GM18526 (cell line): Measurements from ENCODE around the gene GPSM1.

Source experiments
- POLR2A ChIP-seq: IDR thresholded peaks from 3 replicates; pipeline ENCODE4 v1.6.1; 2011; ENCODE audit not compliant: insufficient read length; ENCODE audit errors: extremely low read depth

Gene GPSM1

DNA sequence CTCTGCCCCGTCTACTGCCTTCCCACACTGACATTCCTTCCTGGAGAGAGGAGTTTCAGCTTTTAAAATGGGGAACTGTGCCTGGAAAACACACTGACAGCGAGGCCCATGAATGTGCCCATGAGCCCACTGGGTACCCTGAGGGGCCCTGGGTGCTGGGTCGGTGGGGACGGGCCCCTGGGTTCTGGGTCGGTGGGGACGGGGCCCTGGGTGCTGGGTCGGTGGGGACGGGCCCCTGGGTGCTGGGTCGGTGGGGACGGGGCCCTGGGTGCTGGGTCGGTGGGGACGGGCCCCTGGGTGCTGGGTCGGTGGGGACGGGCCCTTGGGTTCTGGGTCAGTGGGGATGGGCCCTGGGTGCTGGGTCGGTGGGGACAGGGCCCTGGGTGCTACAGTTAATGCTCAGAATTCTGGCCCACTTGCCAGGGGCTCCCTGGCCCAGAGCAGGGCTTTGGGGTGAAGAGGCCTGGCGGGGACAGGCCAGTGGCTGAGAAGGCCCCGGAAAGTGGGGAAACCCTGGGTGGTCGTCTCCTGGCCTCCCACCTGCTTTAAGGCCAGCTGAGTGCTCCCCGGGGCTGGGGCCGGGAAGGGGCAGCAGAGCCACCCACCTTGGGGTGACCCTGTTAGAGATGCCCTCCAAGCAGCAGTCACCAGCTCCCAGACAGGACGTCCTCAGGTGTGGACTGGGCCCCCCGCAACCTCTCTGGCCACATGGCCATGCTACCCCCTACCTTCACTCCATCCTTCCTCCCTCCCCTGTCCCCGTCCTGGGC, 2.5 kb downstream of the GPSM1 start:
- TF ChIP-seq POLR2A, result no peak

DNA sequence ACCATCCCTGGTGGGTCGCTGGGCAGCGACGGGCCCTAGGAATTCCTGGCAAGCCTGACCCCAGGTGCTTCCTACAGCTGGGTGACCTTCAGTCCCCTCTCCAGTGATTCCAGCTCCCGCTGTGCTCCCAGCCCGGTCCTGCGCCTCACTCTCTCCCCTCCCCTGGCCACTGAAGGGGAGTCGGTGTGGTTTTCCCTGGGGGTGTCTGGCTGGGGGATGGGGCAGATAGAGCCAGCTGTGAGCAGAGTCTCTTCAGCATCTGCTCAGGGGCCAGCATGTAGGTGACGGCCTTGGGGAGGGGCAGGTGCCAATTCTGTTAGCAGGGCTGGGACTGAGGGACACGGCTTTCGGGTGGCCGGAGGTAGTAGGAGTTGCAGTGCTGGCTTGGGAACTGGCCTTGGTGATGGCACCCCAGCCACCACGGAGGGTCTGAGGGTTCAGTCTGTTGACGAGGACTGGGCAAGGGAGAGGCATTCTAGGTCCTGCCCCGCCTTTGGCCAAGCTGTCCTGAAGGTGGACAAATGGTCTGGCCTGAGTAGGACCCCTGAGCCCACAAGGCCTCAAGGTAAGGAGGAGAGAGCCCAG, 3.2 kb downstream of the GPSM1 start:
- no peak for TF ChIP-seq POLR2A

DNA sequence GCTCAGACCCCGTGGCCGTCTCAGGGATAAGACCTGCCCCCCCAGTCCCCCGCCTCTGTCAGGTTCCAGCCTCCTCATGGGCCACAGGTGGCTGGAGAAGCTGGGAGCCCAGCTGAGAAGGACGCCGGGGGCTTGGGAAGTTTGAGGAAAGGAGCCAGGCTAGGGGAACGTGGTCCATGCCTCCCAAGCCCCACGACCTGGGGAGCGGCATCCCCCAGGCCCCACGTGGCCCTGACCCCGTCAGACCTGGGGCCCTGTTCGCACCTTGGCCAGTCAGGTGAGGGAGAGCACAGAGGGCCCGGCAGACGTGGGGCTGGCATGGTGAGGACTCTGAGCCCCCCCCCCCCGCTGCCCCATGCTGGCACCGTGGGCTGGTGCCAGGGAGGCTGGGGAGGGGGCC, 3.7 kb downstream of the GPSM1 start:
- no peak for TF ChIP-seq POLR2A

DNA sequence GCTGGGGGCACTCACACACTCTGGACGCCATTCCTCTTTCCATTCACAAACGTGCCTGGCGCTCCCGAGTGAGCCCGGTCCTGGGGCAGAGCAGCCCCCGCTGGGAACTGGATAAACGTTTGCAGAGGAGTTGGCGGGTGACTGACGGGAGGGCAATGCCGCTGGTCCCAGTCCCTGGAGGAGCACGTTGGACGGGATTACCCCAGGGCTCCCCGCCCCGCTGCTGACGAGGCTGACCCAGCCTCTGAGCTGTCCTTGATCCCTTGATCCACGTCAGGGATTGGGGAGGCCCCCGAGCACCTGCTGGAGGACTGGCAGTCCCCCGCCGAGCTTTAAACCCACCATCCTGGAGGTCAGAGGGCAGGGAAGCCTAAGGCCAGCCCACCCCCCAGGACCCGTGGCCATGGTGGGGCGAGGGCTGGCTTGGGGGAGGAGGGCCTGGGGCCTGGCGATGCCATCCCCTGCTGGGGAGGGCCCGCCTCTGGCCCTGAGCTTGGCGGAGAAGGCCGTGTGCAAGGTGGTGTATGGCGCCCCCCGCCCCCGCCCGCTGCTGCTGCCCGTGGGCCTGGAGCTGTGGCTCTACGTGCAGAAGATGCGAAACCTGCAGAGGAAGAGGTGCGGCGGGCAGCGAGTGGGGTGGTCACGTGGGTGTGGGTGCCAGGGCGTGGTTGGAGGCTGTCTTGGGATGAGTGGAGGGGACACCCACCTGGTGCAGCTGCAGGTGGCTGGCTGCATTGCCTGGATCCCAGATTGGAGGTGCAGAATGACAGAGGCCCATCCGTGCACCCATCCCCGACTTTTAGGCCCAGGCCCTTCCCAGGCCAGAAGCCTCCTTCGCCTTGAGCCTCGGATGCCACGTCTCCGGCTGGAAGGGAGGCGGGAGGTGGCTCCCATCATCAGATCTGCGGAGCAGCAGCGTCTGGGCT, 4.5 kb downstream of the GPSM1 start:
- no peak for TF ChIP-seq POLR2A

DNA sequence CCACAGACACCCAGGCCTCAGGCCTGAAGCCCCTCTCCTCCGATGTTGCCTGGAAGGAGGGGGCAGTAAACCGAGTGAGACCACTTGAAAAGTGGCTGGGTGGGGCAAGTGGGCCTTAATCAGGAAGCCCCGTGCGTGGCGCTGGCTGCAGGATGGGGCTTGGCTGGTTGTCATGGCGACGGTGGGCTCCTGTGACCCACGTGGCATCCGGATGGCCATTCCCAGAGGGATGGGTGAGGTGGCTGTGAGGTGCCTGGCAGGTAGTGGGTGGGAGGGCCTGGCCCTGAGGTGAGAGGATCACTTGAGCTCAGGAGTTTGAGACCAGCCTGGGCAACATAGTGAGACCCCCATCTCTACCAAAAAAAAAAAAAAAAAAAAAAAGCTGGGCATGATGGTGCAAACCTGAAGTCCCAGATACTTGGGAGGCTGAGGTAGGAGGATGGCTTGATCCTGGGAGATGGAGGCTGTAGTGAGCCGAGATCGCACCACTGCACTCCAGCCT, 5.2 kb downstream of the GPSM1 start:
- TF ChIP-seq POLR2A, result no peak

DNA sequence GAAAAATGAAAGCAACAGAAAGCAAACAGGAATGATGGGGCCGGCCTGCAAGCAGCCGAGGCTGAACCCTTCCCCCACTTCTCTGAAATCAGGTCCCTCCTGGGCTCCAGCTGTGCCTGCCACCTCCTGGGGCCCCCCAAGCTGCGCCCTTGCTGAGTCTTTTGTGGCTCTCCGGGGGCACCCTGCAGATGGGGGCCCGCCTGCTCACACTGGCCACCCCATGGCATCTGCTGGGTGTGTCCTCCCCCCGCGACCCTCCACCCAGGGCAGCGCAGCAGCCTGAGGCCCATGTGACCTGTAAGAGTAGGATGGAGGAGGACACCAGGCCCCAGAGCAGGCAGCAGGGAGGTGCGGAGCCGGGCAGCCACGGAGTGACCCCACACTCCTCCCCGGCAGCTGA, 5.7 kb downstream of the GPSM1 start:
- no peak for TF ChIP-seq POLR2A

DNA sequence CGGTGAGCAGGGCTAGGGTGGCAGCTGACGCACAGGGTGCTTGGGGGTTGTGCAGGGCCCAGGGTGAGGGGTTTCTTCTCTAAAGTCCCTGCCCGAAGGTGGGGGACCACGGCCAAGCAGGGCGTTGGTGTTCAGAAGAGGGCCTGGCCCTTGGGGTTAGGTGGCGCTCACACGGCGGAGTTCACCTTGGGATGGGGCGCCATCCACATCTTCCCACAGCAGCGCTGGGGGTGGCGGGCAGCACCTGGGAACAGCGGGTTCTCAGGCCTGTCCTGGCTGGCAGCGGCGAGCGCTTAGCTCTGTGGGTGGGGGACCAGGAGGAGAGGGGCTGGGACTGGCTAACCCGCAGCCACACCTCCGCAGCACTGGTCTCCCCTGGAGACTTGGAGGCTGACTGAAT, 6.1 kb downstream of the GPSM1 start:
- TF ChIP-seq POLR2A, result no peak

DNA sequence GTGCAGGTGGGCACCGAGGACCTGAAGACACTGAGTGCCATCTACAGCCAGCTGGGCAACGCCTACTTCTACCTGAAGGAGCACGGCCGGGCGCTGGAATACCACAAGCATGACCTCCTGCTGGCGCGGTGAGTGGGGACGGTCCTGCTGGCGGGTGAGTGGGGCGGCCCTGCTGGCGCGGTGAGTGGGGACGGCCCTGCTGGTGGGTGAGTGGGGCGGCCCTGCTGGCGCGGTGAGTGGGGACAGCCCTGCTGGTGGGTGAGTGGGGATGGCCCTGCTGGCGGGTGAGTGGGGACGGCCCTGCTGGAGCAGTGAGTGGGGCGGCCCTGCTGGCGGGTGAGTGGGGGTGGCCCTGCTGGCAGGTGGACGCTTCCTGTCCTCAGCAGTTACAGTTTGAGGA, 7.2 kb downstream of the GPSM1 start:
- no peak for TF ChIP-seq POLR2A

DNA sequence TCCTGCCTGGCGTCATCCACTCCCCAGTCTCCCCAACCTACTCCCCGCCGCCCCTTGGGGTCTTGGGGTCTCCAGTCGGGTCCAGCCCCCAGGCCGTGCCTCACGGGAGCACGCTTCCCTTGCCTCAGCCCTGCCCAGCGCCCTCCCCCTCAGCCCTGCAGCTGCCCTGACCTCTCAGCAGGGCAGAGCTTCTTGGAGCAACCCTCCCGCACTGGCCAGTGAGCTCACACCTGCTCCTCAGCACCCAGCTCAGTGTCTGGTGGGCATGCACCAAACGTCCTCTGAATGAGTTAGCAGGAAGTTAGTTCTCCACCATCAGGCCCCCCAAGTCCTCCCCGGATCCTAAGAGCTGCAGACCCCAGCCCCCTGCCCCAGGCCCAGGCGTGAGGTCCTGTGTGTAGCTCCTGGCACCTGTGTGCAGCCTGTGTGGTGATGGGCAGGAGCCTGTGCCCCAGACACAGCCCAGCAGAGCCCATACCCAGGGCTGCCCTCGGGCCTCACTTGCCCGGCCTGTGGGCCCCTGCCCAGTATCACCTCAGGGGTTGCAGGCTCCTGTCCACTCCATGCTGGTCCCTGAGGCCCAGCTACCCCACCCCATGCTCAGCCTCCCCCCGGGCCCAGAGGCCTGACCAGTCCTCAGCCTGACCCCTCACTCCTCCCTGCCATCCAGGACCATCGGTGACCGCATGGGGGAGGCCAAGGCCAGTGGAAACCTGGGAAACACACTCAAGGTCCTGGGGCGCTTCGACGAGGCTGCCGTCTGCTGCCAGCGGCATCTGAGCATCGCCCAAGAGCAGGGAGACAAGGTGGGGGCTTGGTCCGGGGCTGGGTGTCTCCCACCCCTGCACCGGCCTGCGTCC, 8.2 kb downstream of the GPSM1 start:
- TF ChIP-seq POLR2A, result no peak

DNA sequence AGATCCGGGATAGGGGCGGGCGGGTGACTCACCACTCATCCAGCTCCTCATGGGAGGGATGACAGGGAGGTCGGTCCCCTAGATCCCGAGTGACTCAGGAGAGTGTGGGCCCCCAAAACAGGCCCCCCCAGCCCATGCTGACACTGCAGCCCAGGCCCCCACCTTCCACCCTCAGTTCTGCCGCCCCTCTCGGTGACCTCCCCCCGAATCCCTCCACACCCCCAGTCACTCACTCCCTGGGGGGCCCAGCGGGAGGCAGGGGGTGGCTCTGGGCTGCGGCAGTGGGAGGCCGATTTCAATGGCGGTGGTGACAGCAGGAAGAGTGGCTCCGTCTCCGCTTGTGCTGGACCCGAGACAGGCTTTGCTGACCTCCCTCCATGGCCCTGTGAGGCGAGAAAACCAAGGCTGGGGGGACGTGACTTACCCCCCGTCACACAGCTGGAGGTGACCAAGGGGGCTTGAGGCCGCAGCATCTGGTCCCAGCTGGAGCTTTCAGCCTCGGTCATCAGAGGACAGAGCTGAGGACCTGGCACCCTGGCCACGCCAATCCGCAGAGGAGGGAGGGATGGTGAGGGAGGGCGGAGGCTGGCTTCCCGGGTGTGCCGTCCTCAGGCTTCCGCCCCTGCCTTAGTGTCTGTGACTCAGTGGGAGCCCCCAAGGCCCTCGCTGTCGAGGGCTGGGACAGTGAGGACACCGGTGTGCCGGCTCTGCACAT, 9.0 kb downstream of the GPSM1 start:
- TF ChIP-seq POLR2A, result no peak

DNA sequence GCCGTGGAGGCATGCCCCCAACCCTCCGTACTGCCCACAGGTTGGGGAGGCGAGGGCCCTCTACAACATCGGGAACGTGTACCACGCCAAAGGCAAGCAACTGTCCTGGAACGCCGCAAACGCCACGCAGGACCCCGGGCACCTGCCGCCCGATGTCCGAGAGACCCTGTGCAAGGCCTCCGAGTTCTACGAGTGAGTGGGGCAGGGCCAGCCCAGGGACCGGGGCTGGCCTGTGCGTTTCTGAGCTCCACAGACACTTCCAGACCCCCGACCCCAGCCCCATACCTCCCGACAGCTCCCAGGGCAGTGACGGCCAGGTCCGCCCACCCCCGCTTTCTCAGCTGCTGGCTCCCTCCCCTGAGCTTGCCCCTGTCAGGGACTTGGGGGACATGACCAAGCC, 9.5 kb downstream of the GPSM1 start:
- no peak for TF ChIP-seq POLR2A

DNA sequence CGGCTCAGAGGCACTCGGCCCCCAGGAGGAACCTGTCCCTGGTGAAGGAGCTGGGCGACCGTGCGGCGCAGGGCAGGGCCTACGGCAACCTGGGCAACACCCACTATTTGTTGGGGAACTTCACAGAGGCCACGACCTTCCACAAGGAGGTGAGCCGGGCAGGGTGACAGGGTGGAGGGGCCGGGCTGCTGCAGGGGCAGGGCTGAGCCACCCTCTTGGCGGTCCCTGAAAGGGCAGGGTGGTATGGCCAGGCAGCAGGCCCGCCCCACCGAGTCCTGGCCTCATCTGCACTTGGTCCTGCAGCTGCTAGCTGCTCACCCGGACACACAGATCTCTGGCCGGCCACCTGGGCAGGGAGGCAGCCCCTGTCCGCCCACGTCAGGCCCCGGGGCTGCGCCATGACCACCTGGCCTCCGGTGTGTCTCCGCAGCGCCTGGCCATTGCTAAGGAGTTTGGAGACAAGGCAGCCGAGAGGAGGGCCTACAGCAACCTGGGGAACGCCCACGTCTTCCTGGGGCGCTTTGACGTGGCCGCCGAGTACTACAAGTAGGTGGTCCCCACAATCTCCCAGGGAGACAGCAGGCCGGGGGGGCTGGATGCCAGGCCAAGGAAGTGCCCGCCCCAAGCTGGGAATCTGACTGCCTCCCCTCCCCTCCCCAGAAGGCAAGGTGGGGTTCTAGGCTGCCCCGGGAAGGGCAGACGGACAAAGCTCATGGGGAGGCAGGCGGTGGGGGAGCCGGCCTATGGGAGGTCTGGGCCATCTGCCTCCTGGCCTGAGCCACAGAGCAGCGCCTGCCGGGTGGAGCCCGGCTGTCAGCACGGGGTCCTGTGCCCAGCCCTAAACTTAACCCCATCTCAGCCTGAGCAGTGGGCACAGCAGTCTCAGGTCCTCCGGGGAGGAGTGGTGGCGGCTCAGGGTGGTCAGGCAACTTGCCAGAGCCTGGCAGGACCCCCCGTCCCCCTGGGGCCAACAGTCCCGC, 10.4 kb downstream of the GPSM1 start:
- no peak for TF ChIP-seq POLR2A

DNA sequence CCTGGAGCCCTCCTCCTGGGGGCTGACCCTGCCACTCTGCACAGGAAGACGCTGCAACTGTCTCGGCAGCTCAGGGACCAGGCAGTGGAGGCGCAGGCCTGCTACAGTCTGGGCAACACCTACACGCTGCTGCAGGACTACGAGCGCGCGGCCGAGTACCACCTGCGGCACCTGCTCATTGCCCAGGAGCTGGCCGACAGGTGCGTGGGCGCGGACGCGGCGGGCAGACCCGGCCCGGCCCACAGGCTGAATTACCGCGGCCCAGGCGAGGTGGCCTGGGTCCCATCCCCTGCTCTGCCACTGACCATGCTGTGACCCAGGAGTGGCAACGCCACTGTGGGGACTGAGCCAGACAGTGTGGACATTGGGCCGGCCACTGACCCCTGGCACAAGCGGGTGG, 11.2 kb downstream of the GPSM1 start:
- TF ChIP-seq POLR2A, result no peak
